GM21528 (cell line): ENCODE results near the gene B3GNT5.
"Not testable (repeated sequence)": the region's sequence is repeated elsewhere in the genome, so short reads cannot be mapped to it uniquely, and the experiment has no call there.

Experiments used
- ATAC-seq: cut with Tn5 transposase; IDR thresholded peaks from one replicate; pipeline ENCODE4 v1.9.1; 2021; ENCODE audit warnings: mild to moderate bottlenecking, moderate library complexity; ENCODE audit not compliant: unreplicated experiment, low FRiP score

The B3GNT5 gene

DNA sequence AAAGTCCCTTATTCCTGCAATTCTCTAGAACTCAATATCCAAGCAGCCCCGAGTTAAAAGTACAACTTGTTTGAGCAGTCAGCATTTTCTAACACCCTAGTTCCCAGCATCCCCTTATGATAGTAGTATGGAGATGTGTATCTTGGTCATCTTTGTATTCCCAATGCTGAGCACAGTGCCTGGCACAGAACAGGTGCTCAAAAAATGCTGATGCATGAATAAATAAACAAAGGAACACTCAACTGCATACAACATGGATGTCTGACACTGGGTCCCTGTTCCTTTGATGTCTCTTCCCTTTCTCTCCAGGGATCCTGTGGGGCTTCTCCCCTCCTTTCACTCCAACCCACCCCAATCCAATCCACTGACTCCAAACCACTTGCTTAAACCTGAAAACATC lies 23.9 kb upstream of the B3GNT5 start:
- ATAC-seq: no peak

DNA sequence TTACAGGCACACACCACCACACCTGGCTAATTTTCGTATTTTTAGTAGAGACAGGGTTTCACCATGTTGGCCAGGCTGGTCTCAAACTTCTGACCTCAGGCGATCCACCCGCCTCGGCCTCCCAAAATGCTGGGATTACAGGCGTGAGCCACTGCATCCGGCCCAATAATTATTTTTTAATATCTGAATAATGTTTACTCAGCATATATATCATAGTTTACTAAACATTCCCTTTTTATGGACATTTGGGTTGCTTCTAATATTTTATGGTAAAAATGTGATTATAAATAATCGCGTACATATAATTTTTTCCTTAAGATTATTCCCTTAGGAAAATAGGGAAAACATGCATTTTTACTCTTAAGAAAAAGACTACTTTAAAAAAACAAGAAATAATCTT lies 22.8 kb upstream of the B3GNT5 start:
- not testable (repeated sequence) for ATAC-seq

DNA sequence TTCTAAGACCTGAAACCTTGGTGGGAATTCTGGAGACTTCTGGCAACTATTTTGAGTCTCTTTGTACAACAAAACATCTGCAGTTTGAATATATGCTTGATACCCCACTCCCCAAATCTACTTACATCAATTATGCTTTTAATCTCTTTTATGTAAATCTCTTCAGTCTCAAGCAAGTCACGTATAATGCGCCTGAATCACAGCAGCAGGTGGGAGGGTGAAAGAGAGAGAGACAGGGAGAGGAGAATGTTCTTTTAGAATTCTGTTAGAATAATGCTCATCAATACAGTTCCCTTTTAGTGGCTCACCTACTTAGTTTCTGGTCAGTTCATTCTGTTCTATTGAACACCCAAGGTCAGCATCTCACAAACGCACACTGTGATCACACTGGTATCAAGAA lies 22.2 kb upstream of the B3GNT5 start:
- ATAC-seq: no peak

DNA sequence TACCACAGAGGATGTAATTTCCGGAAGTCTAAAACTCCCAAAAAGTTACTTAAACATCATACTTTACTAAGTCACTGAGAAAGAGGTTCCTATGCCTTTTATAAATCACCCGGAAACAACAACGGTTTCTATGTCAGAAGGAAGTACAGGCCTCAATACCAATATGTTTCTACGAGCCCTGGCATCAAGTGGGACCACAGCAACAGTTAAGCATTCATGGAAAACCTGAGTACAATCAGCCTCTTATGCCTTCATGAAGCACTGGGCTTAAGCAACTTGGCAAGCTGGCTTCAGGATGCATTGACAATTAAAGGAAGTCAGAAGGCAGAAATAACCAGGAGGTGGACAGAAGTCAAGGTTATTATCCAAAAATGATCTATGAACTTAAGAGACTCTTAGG lies 19.1 kb upstream of the B3GNT5 start:
- no peak for ATAC-seq

DNA sequence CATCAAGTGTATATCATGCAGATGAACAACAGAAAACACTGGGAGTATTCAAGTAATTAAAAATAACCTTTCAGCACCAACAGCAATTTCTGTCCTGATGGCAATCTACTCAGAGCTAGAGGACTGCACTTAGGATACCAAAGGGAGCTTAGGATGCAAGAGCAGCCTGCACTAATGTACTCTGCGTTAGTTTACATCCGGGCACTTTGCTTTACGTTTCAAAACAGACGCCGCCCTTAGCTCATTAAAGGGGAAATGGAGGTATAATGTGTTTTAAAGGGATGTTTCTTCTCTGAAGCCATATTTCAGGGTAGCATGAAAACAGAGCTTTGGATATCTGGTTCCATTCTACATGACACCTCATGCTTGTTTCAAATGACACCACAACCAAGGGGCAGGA lies 14.0 kb upstream of the B3GNT5 start:
- no peak for ATAC-seq

DNA sequence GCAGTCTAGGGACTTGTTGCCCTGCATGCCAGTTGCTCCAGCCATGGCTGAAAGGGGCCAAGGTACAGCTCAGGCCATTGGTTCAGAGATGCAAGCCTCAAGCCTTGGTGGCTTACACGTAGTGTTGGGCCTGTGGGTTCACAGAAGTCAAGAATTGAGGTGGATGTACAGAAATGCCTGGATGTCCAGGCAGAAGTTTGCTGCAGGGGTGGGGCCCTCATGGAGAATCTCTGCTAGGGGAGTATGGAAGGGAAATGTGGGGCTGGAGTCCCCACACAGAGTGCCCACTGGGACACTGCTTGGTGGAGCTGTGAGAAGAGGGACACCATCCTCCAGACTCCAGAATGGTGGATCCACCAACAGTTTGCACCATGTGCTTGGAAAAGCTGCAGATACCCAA lies 10.6 kb upstream of the B3GNT5 start:
- ATAC-seq: no peak

DNA sequence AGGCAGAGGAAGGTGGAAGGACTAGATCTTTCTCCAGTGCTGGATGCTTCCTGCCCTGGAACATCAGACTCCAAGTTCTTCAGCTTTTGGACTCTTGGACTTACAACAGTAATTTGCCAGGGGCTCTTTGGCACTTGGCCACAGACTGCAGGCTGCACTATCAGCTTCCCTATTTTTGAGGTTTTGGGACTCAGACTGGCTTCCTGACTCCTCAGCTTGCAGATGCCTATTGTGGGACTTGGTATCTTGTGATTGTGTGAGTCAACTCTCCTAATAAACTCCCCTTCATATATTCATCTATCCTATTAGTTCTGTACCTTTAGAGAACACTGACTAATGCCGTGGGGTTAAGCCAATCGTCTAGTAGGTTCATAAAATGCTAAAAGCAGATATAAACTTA lies 8.8 kb upstream of the B3GNT5 start:
- no peak for ATAC-seq

DNA sequence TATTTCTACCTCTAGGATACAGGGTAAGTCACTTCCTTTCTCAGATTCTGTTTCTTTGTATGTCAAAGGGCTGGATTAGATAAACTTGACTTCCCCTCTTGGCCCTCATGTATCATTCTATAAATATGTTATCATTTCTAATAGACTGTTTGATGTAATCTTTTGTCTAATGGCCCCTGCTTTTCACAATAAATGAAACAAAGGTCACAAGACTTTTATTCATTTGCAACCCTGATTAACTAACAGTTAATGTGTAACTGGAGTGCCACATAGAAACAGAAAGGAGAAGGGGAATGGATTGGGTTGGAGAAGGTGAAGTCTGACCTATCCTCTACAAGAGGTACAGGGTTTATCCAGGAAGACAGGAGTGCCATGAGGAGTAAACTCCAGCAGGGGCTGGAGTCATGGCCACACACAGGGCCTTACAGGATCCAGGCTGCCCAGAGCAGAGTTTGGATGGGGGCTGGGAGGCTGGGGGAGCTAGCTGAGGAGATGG lies 8.0 kb upstream of the B3GNT5 start:
- no peak for ATAC-seq

DNA sequence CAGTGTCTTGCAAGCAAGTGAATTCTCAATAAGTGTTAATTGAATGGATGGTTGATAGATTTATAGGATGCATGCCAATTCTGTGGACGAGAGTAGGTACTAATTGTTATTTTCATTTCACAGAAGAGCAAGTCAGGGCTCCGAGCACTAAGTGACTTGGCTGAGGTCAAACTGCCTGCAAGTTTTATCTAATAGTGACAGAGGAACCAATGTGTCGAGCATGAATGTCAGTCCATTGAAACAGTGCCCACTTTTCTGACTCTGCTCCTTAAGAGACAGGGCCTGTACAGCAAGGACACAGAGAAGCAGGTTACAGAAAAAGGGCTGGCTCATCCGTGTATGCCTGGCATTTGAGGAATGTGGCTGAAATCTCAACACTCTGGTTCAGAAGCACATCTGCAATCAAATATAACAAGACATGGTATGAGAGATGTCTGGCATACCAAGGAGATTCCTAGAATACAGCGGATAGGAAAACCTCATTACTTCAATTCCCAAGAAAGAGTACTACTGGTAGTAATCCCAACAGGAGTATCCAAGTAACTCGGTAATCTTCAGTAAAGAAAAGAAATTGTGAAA lies 6.0 kb upstream of the B3GNT5 start:
- ATAC-seq: no peak

DNA sequence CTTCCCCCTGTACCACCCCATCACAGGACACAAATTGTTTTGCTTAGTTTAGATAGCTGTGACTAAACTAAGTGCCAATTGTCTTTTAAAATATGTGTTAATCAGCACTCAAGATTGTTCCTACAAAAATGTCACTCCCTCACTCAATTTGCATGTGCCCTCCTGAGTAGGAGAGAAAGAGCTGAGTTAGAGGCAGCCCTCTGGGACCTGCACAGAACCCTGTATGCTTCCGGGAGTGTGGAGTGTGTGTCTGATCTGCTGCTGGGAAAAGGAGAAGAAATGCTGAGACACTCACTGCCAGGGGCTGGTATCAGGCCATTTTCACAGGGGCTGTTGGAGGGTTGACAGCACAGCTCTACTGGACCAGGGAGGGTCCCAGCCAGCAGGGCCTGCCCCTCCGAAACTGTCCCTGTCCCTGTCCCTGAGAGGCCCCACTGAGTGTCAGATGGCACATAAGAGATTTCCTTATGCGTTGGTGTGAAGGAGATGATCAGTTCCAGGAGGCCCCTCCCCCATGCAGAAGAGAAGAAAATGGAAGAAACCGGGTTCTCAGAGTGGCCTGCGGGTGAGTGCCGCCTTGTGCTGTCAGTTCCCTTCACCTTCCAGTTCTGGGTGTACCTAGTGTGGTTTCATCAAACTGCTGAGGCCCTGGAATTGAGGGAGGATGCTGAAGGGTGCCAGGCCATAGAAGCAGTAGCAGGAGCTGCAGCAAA lies 3.9 kb upstream of the B3GNT5 start:
- ATAC-seq: no peak

DNA sequence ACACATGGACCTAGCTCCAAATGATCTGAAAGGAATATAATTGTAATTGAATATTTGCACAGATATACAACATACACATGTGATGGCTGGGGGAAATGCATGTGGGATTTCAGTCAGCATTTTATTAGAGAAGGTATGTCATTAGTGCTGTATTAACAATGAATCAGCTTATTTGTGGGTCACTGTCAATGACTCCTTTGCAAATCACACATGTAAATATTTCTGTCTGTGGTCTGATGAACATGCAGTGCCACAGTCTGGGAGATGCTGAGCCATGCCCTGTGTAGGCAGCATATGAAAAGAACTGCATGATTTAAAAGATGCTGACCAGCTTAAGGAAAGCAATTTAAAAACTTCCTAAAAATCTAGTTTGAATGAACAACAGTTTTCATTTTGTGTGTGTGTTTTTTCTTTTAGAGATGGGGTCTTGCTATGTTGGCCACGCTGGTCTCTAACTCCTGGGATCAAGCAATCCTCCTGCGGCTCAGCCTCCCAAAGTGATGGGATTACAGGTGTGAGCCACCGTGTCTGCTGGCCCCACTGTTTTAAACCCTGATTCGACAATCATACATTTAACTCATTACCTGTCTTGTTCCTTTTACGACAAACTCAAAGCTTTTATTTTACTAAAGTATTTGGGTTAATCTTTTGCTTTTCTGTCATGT lies 803 bp upstream of the B3GNT5 start:
- ATAC-seq: no peak

DNA sequence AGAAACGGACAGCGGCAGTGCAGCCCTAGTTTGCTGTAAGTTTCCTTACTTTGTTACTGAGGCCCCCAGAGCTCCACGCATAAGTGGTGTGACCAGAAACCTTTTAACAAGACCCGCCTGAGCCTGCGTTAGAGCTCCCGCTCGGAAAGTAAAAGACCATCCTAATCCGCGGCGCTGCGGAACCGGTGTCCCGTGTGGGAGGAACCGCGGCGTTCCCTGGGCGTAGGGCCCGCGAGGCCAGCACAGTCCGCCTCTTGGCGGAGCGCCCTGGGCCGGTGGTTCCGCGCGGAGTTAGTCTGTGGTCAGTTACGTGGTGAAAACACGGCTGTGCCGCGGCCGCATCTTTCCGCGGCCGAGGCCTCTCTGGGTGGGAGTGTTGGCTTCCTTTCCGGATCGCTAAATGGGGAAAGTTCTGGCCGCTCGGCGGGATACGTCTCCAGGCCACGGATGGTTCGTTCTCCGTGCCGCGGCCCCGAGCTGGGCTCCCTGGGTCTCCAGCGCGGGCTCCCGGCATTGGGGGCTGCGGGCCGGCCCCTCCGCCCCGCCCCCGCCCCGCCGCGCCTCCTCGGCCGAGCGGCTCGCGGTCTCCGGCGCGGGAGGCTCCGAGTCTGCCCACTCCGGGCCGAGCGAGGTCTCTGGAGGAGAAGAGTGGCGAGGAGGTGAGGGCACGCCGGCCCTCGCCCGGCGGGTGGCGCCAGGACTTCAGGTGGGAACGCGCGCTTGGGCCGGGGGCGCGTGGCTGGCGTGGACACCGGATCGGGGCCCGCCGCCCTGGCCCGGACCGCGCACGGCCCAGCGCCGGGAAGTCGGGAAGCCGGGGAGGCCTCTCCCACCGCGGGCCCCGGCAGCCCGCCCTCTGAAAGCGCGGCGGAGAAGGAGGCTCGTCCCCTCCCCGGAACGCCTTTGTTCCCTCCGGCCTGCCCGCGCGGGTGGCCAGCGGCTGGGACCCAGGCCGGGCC lies 754 bp downstream of the B3GNT5 start:
- no peak for ATAC-seq

DNA sequence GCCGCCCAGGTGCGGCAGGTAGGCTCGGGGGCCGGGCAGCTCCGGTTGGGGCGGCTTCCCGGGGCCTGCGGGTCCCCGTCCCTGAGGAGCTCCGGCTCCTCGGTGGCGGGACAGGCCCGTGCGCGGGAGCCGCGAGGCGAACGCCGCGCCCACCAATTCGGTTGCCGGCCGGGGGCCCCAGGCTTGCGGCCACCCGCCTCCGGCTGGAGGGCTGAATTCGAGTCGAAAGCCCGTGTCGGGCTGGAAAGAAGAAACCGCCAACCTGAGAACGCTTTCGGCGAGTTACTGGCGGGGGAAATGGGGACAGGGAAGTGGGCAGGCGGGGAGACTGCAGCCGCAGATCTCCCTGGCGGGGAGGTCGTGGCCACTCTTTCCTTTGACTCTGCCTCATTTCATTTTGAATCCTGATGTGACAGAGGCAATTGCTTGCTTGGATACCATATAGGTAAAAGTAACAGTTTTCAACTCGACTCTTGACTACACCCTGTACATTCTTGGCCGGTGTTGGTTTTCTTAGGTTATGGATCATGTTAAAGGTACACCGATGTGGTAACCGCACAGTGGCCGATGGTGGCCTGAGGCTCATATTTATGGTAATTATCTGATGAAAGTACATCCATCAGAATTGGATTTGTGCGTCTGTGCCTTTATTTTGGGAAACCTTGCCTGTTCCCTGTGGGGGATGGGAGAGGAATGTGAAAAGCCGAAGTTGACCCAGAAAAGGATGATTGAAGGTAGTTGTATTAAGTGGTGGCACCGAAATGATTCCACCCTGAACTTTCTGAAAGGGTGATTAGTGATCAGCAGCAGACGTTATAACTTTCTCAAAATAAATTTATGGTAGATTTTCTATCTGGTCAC lies 1.7 kb downstream of the B3GNT5 start:
- ATAC-seq: no peak

DNA sequence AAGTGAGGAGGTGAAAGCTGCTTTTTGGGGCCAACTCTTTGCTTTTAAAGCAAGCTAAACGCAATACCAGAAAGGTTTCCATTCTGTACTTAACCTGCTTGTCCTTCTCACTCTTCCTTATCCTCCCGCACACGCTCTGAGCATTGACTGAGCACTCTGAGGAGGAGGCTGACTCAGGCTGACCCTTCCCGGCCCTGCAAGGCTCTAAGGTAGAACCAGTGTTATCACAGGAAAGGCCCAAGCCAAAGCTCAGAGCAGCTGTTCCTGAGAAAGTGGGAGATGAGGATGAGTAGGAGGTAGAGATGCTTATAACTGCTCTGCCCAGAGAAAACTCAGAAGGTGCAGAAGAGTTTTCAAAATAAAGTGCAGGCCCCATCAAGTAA lies 2.3 kb downstream of the B3GNT5 start:
- no peak for ATAC-seq

DNA sequence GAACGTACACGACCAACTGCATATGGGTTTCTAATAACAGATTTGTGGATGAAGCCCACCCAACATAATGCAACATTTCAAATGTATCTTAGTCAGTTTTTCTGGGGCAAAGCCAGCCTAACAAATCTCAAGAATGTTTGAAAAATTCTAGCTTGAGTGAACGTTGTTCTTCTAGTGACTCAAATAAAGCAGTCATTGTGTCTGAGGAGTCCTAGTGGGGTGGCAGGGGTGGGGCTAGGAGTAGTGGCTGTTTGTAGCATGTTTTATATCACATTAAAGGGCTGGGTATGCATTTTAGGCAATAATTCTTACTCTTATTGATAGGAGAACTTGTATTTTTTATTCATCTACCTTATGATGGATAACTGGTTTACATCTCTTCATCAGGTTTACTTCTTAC lies 6.0 kb downstream of the B3GNT5 start:
- no peak for ATAC-seq

DNA sequence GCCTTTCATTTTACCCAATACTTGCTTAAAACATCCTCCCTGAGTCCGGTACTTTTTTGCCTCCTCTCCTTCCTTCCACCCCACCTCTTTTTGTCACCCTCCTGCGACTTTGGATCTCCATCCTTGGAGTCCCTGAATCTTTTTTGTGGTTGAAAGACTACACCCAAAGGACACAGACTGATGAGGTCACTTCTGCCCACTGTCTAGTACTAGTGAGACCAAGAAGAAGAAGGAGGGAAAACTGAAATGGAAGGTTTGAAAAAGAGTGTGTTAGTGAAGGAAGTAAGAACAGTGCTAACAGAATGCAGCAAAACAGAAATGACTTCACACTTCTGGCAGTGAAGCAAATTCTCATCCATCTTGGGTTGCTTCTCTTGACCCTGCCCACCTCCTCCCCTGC lies 6.6 kb downstream of the B3GNT5 start:
- no peak for ATAC-seq

DNA sequence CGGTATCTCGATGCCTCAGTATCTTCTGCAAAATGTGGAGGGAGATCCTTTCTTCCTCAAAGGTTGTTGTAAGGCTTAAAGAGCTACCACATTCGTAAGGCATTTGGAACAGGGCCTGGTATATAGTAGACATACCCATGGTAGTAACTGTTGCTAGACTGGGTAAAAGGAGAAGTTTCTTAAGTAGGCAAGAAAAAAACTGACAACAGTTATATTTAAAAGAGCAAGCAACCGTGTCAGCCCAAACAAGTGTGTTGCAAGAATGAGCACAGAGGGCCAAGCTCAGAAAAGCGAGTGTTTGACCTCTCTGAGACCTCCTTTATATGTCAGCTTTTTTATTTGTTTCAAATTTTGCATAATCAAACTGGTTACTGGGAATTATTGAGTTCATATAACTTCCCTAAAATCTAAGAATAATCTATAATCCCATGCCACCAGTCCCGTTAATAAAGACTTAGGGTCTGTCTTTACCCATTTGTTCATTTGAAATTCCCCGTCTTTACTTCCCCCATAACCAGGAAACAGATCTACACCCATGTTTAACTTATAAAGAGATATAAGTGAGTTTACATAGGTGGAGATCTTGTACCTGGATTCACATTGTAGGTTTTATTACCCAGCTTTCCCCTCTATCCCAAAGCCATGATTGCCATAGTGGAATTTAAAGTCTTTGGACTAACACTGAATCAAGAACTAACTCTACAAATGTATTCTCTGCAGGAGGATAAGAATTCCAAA lies 7.3 kb downstream of the B3GNT5 start:
- no peak for ATAC-seq

DNA sequence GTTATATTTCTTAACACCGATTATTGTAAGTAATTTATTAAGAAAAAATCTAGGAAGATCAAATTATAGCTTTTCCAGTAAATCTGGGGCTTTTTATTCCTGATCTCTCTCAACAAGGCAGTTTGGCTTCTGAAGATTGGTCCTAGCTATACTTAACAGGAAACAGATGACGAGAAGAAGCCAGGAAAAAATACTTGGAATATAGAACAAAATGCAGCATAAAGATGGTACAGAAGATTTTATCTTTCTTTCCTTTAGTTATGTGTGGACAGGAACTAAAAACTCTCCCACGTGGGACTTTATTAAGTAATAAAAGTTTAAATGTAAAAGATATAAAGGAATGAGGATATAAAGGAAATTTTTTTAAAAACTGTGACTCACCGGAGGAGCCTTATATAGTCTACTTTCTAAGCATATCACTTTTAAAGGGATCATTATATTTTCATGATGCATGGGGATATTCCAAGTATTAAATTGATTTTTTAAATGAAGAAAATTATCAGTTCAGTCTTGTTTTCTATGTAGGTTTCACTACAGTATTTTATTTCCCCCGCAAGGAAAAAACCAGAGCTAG lies 8.2 kb downstream of the B3GNT5 start:
- ATAC-seq: no peak

DNA sequence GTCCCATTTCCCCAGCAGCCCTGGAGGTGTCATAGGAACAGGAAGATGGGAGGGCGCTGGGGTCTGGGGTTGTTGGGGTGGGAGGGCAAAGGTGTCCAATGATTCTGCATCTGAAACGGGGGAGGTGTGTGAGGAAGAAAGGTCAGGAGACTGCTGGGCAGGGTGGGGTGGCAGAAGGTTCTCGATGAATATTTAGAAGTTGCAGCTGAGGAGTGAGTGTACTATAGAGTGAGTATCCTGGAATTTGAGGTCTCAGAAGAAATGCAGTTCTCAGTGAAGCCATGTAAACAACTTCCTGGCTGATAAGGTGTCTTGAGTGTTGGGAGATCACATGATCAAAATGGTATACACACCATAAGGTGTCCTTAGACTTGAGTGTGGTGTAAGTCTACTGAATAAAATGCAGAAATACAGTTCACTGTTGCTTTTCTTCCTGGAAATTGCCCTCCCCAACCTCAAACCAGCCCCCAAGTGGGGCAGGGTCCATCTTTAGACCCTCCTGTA lies 9.9 kb downstream of the B3GNT5 start:
- ATAC-seq: no peak
